Activated T-helper 1 cell treated with anti-CD3 and anti-CD28 coated beads, Interleukin-12 subunit alpha, Interleukin-12 subunit beta, Interleukin-2, Interleukin-4 antibody, amounts not matched to agents 30 ng/mL and 10 ng/mL and 1 ng/mL, durations not matched to agents 14 hours and 24 hours and 36 hours (primary cell): Measurements from ENCODE around the gene PCSK2. TPM values are rescaled to one million over a fixed set of nuclear protein-coding genes. Genes with fewer than 3 reads are reported as not detected.

Source experiments
- DNase-seq: peaks from one replicate; pipeline ENCODE4 v3.0.0; 2021; ENCODE audit warnings: low spot score
- H3K27ac Mint-ChIP-seq: one replicate; pipeline ENCODE4 v1.8.0; 2021; ENCODE audit warnings: mild to moderate bottlenecking, mixed read lengths
- H3K27me3 Mint-ChIP-seq: one replicate; pipeline ENCODE4 v1.8.0; 2022; ENCODE audit warnings: mild to moderate bottlenecking, moderate library complexity, mixed read lengths; ENCODE audit not compliant: insufficient read depth
- H3K36me3 Mint-ChIP-seq: one replicate; pipeline ENCODE4 v1.8.0; 2021; ENCODE audit warnings: low read depth, mixed read lengths
- H3K4me1 Mint-ChIP-seq: one replicate; pipeline ENCODE4 v1.8.0; 2021; ENCODE audit warnings: low read depth, mixed read lengths
- H3K4me3 Mint-ChIP-seq: one replicate; pipeline ENCODE4 v1.8.0; 2021; ENCODE audit warnings: mild to moderate bottlenecking, moderate library complexity, mixed read lengths
- H3K9me3 Mint-ChIP-seq: one replicate; pipeline ENCODE4 v1.8.0; 2021; ENCODE audit warnings: mixed read lengths
- intact Hi-C: fragments of 100-400 bp; cut with micrococcal nuclease; formaldehyde crosslinking; loops from one replicate; pipeline ENCODE4 v1.15.1; 2024
- total RNA-seq: library from RNA; stranded (reverse); gene quantifications from 2 replicates; pipeline ENCODE4 v1.2.3, GENCODE V29; 2022

The PCSK2 gene
- total RNA-seq, 1 donor from 2014 or later, result not detected

GRCh38 chr20:17470521-17470920, 243.7 kb downstream of the PCSK2 start:
- Mint-ChIP-seq H3K27me3 (peaks cover 3% of the 10 kb centered on the region), H3K36me3 (no peaks in the 10 kb centered on the region), H3K9me3 (no peaks in the 10 kb centered on the region), H3K4me3 (no peak overlapping the region), H3K4me1 (no peaks in the 10 kb centered on the region), H3K27ac (no peak overlapping the region)
- no peak for DNase-seq
- intact Hi-C loops, result no loop called here

GRCh38 chr20:17470973-17471372, 244.1 kb downstream of the PCSK2 start:
- H3K4me3 Mint-ChIP-seq, result no peak overlapping the region
- intact Hi-C loops, result no loop called here
- no peak for DNase-seq
- no peaks in the 10 kb centered on the region for H3K9me3 Mint-ChIP-seq
- peaks cover 2% of the 10 kb centered on the region for H3K27me3 Mint-ChIP-seq
- no peaks in the 10 kb centered on the region for H3K4me1 Mint-ChIP-seq
- no peaks in the 10 kb centered on the region for H3K36me3 Mint-ChIP-seq
- no peak overlapping the region for H3K27ac Mint-ChIP-seq

- DNase-seq, result no peak
- no peak overlapping the region for H3K4me3 Mint-ChIP-seq
- H3K4me1 Mint-ChIP-seq, result no peaks in the 10 kb centered on the region
- H3K9me3 Mint-ChIP-seq, result no peaks in the 10 kb centered on the region
- H3K27me3 Mint-ChIP-seq, result peaks cover 2% of the 10 kb centered on the region
- no peak overlapping the region for H3K27ac Mint-ChIP-seq
- no peaks in the 10 kb centered on the region for H3K36me3 Mint-ChIP-seq
- intact Hi-C loops, result no loop called here
These were observed 244.9 kb downstream of the PCSK2 start for GRCh38 chr20:17471606-17472187.

GRCh38 chr20:17473659-17474058, 246.8 kb downstream of the PCSK2 start:
- H3K9me3 Mint-ChIP-seq, result no peaks in the 10 kb centered on the region
- no peak for DNase-seq
- H3K4me3 Mint-ChIP-seq, result no peak overlapping the region
- no peaks in the 10 kb centered on the region for H3K4me1 Mint-ChIP-seq
- intact Hi-C loops, result no loop called here
- no peaks in the 10 kb centered on the region for H3K36me3 Mint-ChIP-seq
- H3K27me3 Mint-ChIP-seq, result peaks cover 2% of the 10 kb centered on the region
- H3K27ac Mint-ChIP-seq, result no peak overlapping the region

GRCh38 chr20:17479063-17479657, 252.3 kb downstream of the PCSK2 start:
- H3K36me3 Mint-ChIP-seq, result no peaks in the 10 kb centered on the region
- no peaks in the 10 kb centered on the region for H3K4me1 Mint-ChIP-seq
- no peaks in the 10 kb centered on the region for H3K9me3 Mint-ChIP-seq
- DNase-seq, result no peak
- no peak overlapping the region for H3K27ac Mint-ChIP-seq
- H3K4me3 Mint-ChIP-seq, result no peak overlapping the region
- H3K27me3 Mint-ChIP-seq, result peaks cover 5% of the 10 kb centered on the region
- intact Hi-C loops, result no loop called here

GRCh38 chr20:17480696-17481095, 253.9 kb downstream of the PCSK2 start:
- DNase-seq, result no peak
- intact Hi-C loops, result no loop called here
- no peaks in the 10 kb centered on the region for H3K9me3 Mint-ChIP-seq
- no peak overlapping the region for H3K27ac Mint-ChIP-seq
- no peaks in the 10 kb centered on the region for H3K4me1 Mint-ChIP-seq
- no peaks in the 10 kb centered on the region for H3K36me3 Mint-ChIP-seq
- H3K4me3 Mint-ChIP-seq, result no peak overlapping the region
- H3K27me3 Mint-ChIP-seq, result peaks cover 12% of the 10 kb centered on the region

GRCh38 chr20:17481661-17482060, 254.8 kb downstream of the PCSK2 start:
- intact Hi-C loops, result no loop called here
- H3K9me3 Mint-ChIP-seq, result no peaks in the 10 kb centered on the region
- H3K4me3 Mint-ChIP-seq, result no peak overlapping the region
- H3K27me3 Mint-ChIP-seq, result peaks cover 13% of the 10 kb centered on the region
- no peak for DNase-seq
- no peak overlapping the region for H3K27ac Mint-ChIP-seq
- H3K4me1 Mint-ChIP-seq, result no peaks in the 10 kb centered on the region
- no peaks in the 10 kb centered on the region for H3K36me3 Mint-ChIP-seq

- no peaks in the 10 kb centered on the region for H3K36me3 Mint-ChIP-seq
- H3K9me3 Mint-ChIP-seq, result no peaks in the 10 kb centered on the region
- intact Hi-C loops, result no loop called here
- H3K27ac Mint-ChIP-seq, result no peak overlapping the region
- no peak overlapping the region for H3K4me3 Mint-ChIP-seq
- DNase-seq, result no peak
- peaks cover 20% of the 10 kb centered on the region for H3K27me3 Mint-ChIP-seq
- no peaks in the 10 kb centered on the region for H3K4me1 Mint-ChIP-seq
These were observed 255.7 kb downstream of the PCSK2 start for GRCh38 chr20:17482536-17482935.

- Mint-ChIP-seq H3K27me3 (peaks cover 23% of the 10 kb centered on the region), H3K27ac (no peak overlapping the region), H3K4me3 (no peak overlapping the region), H3K9me3 (no peaks in the 10 kb centered on the region), H3K36me3 (no peaks in the 10 kb centered on the region), H3K4me1 (no peaks in the 10 kb centered on the region)
- no peak for DNase-seq
- intact Hi-C loops, result no loop called here
These were observed 258.2 kb downstream of the PCSK2 start for GRCh38 chr20:17485017-17485416.

GRCh38 chr20:17488916-17489600, 262.2 kb downstream of the PCSK2 start:
- no peak for DNase-seq
- Mint-ChIP-seq H3K4me1 (no peaks in the 10 kb centered on the region), H3K4me3 (no peak overlapping the region), H3K27me3 (peaks cover 19% of the 10 kb centered on the region), H3K36me3 (no peaks in the 10 kb centered on the region), H3K9me3 (no peaks in the 10 kb centered on the region), H3K27ac (no peak overlapping the region)
- intact Hi-C loops, result no loop called here

GRCh38 chr20:17490501-17490900, 263.7 kb downstream of the PCSK2 start:
- intact Hi-C loops, result no loop called here
- no peaks in the 10 kb centered on the region for H3K4me1 Mint-ChIP-seq
- H3K4me3 Mint-ChIP-seq, result no peak overlapping the region
- no peaks in the 10 kb centered on the region for H3K36me3 Mint-ChIP-seq
- no peak for DNase-seq
- H3K9me3 Mint-ChIP-seq, result no peaks in the 10 kb centered on the region
- no peak overlapping the region for H3K27ac Mint-ChIP-seq
- H3K27me3 Mint-ChIP-seq, result peaks cover 15% of the 10 kb centered on the region

- Mint-ChIP-seq H3K36me3 (no peaks in the 10 kb centered on the region), H3K27ac (no peak overlapping the region), H3K4me1 (no peaks in the 10 kb centered on the region), H3K9me3 (no peaks in the 10 kb centered on the region), H3K4me3 (no peak overlapping the region), H3K27me3 (peaks cover 15% of the 10 kb centered on the region)
- intact Hi-C loops, result no loop called here
- DNase-seq, result no peak
These were observed 264.2 kb downstream of the PCSK2 start for GRCh38 chr20:17491041-17491440.

- Mint-ChIP-seq H3K4me3 (no peak overlapping the region), H3K27ac (no peak overlapping the region), H3K36me3 (no peaks in the 10 kb centered on the region), H3K4me1 (no peaks in the 10 kb centered on the region), H3K27me3 (peaks cover 14% of the 10 kb centered on the region), H3K9me3 (no peaks in the 10 kb centered on the region)
- intact Hi-C loops, result no loop called here
- no peak for DNase-seq
These were observed 264.6 kb downstream of the PCSK2 start for GRCh38 chr20:17491488-17491887.
